ENCODE results near the gene CNOT3.

DNA sequence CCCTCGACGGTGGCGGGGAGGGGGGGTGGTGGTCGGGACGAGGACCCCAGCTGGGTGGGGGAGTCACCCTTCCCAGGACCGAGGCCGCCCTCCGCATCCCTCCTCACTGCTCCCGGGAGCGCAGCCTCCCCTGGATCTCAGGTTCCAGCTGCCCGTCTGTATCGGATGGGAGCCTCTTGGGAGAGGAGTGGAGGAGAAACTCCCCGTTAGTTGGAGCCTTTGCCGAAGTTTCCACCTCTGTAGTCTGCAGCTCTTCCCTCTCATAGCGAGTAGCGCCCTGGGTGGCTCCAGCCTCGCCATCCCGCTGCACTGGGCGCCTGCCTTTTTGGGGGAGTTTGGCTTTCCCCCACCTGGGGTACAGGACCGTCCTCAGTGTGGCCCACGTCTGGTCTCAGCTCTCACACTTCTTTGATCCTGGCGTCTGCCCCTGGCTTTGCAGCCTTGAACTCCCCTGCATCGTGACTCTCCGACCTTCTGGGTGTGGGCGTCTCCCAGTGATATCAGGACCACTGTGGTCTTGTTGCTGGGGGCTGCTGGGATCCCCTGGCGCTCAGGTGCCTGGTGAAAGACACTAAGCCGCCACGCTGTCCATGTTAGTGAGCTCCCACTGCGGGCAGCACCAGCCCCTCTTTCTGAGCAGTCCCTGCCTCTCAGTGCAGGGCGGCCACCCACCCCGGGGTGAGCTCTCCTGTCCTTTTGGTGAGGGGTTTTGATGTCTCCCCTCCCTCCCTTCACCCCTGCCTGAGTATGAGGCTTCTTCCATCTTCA lies 1.1 kb downstream of the CNOT3 start:
- TF ChIP-seq POLR2AphosphoS5 (IDR thresholded peaks at IDR 0.05) (no peak), POLR2A (IDR thresholded peaks at IDR 0.05) (no peak)
- TF ChIP-seq, protein P1, sequence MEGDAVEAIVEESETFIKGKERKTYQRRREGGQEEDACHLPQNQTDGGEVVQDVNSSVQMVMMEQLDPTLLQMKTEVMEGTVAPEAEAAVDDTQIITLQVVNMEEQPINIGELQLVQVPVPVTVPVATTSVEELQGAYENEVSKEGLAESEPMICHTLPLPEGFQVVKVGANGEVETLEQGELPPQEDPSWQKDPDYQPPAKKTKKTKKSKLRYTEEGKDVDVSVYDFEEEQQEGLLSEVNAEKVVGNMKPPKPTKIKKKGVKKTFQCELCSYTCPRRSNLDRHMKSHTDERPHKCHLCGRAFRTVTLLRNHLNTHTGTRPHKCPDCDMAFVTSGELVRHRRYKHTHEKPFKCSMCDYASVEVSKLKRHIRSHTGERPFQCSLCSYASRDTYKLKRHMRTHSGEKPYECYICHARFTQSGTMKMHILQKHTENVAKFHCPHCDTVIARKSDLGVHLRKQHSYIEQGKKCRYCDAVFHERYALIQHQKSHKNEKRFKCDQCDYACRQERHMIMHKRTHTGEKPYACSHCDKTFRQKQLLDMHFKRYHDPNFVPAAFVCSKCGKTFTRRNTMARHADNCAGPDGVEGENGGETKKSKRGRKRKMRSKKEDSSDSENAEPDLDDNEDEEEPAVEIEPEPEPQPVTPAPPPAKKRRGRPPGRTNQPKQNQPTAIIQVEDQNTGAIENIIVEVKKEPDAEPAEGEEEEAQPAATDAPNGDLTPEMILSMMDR (IDR thresholded peaks at IDR 0.05), result no peak

Measured in breast epithelium (tissue), 3 donors.